HepG2 (cell line): Measurements from ENCODE around the gene SPAG4. TPM values are rescaled to one million over a fixed set of nuclear protein-coding genes. Genes with fewer than 3 reads are reported as not detected.

Experiments used
- CREB3 ChIP-seq: sonication (generic); formaldehyde crosslinking; IDR thresholded peaks from 2 replicates; pipeline ENCODE4 v1.5.0; 2020; ENCODE audit warnings: missing genetic modification reagents
- FOXK2 ChIP-seq: fragments of 450-650 bp; IDR thresholded peaks from 2 replicates; pipeline ENCODE4 v1.6.1; 2016
- GABPB1 ChIP-seq: IDR thresholded peaks from 2 replicates; pipeline ENCODE4 v1.6.1; 2016; ENCODE audit warnings: mild to moderate bottlenecking, missing genetic modification reagents, moderate library complexity, missing compliant biosample characterization
- HES4 ChIP-seq: sonication (generic); formaldehyde crosslinking; IDR thresholded peaks from 2 replicates; pipeline ENCODE4 v1.9.0; 2021; ENCODE audit warnings: mild to moderate bottlenecking, missing genetic modification reagents, borderline replicate concordance
- KDM4B ChIP-seq: sonication (generic); formaldehyde crosslinking; IDR thresholded peaks from 2 replicates; pipeline ENCODE4 v1.4.0; 2020; ENCODE audit warnings: missing genetic modification reagents
- NFE2L1 ChIP-seq: sonication (generic); formaldehyde crosslinking; IDR thresholded peaks from 2 replicates; pipeline ENCODE4 v1.4.0; 2020; ENCODE audit warnings: missing genetic modification reagents, mild to moderate bottlenecking, borderline replicate concordance
- NFE2L2 ChIP-seq: fragments of 150-350 bp; IDR thresholded peaks from 2 replicates; pipeline ENCODE4 v1.6.1; 2014; ENCODE audit warnings: low read length
- NFYC ChIP-seq: IDR thresholded peaks from 2 replicates; pipeline ENCODE4 v1.6.1; 2016; ENCODE audit warnings: missing genetic modification reagents, missing compliant biosample characterization
- NR1H2 ChIP-seq: sonication (generic); formaldehyde crosslinking; IDR thresholded peaks from 2 replicates; pipeline ENCODE4 v1.8.1; 2022; ENCODE audit warnings: low read depth, missing genetic modification reagents, borderline replicate concordance
- PAF1 ChIP-seq: IDR thresholded peaks from 2 replicates; pipeline ENCODE4 v1.6.1; 2016; ENCODE audit warnings: missing genetic modification reagents, missing compliant biosample characterization
- PCBP2 ChIP-seq: fragments of 200-400 bp; formaldehyde crosslinking; optimal IDR thresholded peaks from 2 replicates; pipeline ENCODE3; 2018; ENCODE audit warnings: low read length, low read depth; ENCODE audit not compliant: poor library complexity, severe bottlenecking
- RAD21 ChIP-seq: fragments of 450-650 bp; formaldehyde crosslinking; IDR thresholded peaks from 2 replicates; pipeline ENCODE4 v1.5.0; 2020; ENCODE audit warnings: mild to moderate bottlenecking
- RXRA ChIP-seq: sonication (generic); formaldehyde crosslinking; IDR thresholded peaks from 2 replicates; pipeline ENCODE4 v1.5.1; 2020; ENCODE audit warnings: missing genetic modification reagents
- TCF7 ChIP-seq: sonication (generic); IDR thresholded peaks from 2 replicates; pipeline ENCODE4 v1.6.1; 2016; ENCODE audit warnings: antibody characterized with exemption, low read depth
- TEAD2 ChIP-seq: sonication (generic); formaldehyde crosslinking; IDR thresholded peaks from 2 replicates; pipeline ENCODE4 v1.9.0; 2021; ENCODE audit warnings: missing genetic modification reagents
- TRIM22 ChIP-seq: fragments of 450-650 bp; IDR thresholded peaks from 2 replicates; pipeline ENCODE4 v1.6.1; 2017
- YEATS2 ChIP-seq: sonication (generic); formaldehyde crosslinking; IDR thresholded peaks from 2 replicates; pipeline ENCODE4 v1.4.0; 2020; ENCODE audit warnings: missing genetic modification reagents, borderline replicate concordance
- ZBTB14 ChIP-seq: sonication (generic); formaldehyde crosslinking; IDR thresholded peaks from 2 replicates; pipeline ENCODE4 v1.4.0; 2020; ENCODE audit warnings: missing genetic modification reagents
- ZEB1 ChIP-seq: IDR thresholded peaks from 2 replicates; pipeline ENCODE4 v1.6.1; 2012; ENCODE audit warnings: mild to moderate bottlenecking, low read depth, inconsistent platforms; ENCODE audit not compliant: insufficient replicate concordance
- ZKSCAN5 ChIP-seq: sonication (generic); formaldehyde crosslinking; IDR thresholded peaks from 2 replicates; pipeline ENCODE4 v1.5.1; 2020; ENCODE audit warnings: mild to moderate bottlenecking, missing genetic modification reagents
- ZNF235 ChIP-seq: sonication (generic); formaldehyde crosslinking; IDR thresholded peaks from 2 replicates; pipeline ENCODE4 v1.8.1; 2023; ENCODE audit warnings: mild to moderate bottlenecking, missing genetic modification reagents, borderline replicate concordance
- ZNF280D ChIP-seq: sonication (generic); formaldehyde crosslinking; IDR thresholded peaks from 2 replicates; pipeline ENCODE4 v1.5.1; 2020; ENCODE audit warnings: mild to moderate bottlenecking, missing genetic modification reagents
- ZNF282 ChIP-seq: fragments of 450-650 bp; IDR thresholded peaks from 2 replicates; pipeline ENCODE4 v1.6.1; 2018; ENCODE audit not compliant: partially characterized antibody
- ZNF317 ChIP-seq: sonication (generic); formaldehyde crosslinking; IDR thresholded peaks from 2 replicates; pipeline ENCODE4 v1.5.0; 2020; ENCODE audit warnings: mild to moderate bottlenecking, missing genetic modification reagents
- ZNF326 ChIP-seq: sonication (generic); formaldehyde crosslinking; IDR thresholded peaks from 2 replicates; pipeline ENCODE4 v1.4.0; 2020; ENCODE audit warnings: missing genetic modification reagents, borderline replicate concordance
- ZNF607 ChIP-seq: sonication (generic); formaldehyde crosslinking; IDR thresholded peaks from 2 replicates; pipeline ENCODE4 v1.5.1; 2020; ENCODE audit warnings: missing genetic modification reagents, mild to moderate bottlenecking, borderline replicate concordance
- polyA plus RNA-seq, 8 experiments: library from polyadenylated mRNA; depleted of rRNA in 3 of 8; stranded (reverse) in 7 of 8; unstranded in 1 of 8; fragments of >200 nt; fragmentation: Illumina TruSeq in 4 of 8; extraction: Trizol in 4 of 8; gene quantifications; 2 replicates each; pipeline versions ENCODE4 v1.2.1 to v1.2.3, GENCODE V29; 2011 to 2016; ENCODE audit warnings: low read depth in 4 of 8, missing spikeins in 1 of 8, mixed read lengths in 1 of 8; ENCODE audit not compliant: insufficient read depth in 1 of 8
- total RNA-seq, 5 experiments: library from RNA; depleted of rRNA; stranded (reverse); fragments of >200 nt; fragmentation: Illumina TruSeq; extraction: Trizol; gene quantifications; 2 replicates each; pipeline ENCODE4 v1.2.3, GENCODE V29; 2016; ENCODE audit warnings: low read depth in 1 of 5

The SPAG4 gene
- total and polyA plus RNA-seq, 2 of the 13 experiments (the other 11 are each of a cell fraction or from before 2014, with no cell fraction given): 5.8 to 137 TPM

- TF ChIP-seq RAD21 (CRISPR knock-in tag) (peak; percentile 71), TRIM22 (no peak), ZEB1 (peak; percentile 55), NFE2L1 (CRISPR knock-in tag) (peak; percentile 83; the same call in 1 of the 2 replicates), HES4 (CRISPR knock-in tag) (peak; percentile 91), ZNF280D (peak; percentile 99), CREB3 (peak; percentile 78), YEATS2 (CRISPR knock-in tag) (peak; percentile 95), ZNF282 (no peak), TCF7 (no peak), NR1H2 (CRISPR knock-in tag) (0 out of 2 replicates have a peak, but pooled peaks have one; percentile 79), NFYC (CRISPR knock-in tag) (no peak; the same call in 1 of the 2 replicates), ZNF607 (CRISPR knock-in tag) (peak; percentile 100), TEAD2 (CRISPR knock-in tag) (no peak; the same call in 1 of the 2 replicates), NFE2L2 (no peak), FOXK2 (no peak), ZBTB14 (CRISPR knock-in tag) (no peak; the same call in 1 of the 2 replicates), ZNF317 (peak; percentile 88), RXRA (CRISPR knock-in tag) (peak; percentile 88), ZKSCAN5 (CRISPR knock-in tag) (peak; percentile 46; the same call in 1 of the 2 replicates), PCBP2 (no peak), ZNF235 (CRISPR knock-in tag) (peak; percentile 90), KDM4B (CRISPR knock-in tag) (no peak), PAF1 (CRISPR knock-in tag) (no peak), ZNF326 (no peak), GABPB1 (CRISPR knock-in tag) (peak; percentile 94)
Measured at GRCh38 chr20:35664466-35665206, 49.0 kb downstream of the SPAG4 start, which contains the start of the genes CPNE1 and RBM12 (continued).
